Stimulated activated CD8-positive, alpha-beta memory T cell treated with anti-CD3 and anti-CD28 coated beads, Interleukin-7, amount 100 ng/mL, for 24 hours (primary cell): ENCODE results near the gene TNFRSF4.

ENCODE experiments used
- DNase-seq: peaks from one replicate; pipeline ENCODE4 v3.0.0-alpha.2; 2020; ENCODE audit warnings: low read depth

Gene TNFRSF4

DNA sequence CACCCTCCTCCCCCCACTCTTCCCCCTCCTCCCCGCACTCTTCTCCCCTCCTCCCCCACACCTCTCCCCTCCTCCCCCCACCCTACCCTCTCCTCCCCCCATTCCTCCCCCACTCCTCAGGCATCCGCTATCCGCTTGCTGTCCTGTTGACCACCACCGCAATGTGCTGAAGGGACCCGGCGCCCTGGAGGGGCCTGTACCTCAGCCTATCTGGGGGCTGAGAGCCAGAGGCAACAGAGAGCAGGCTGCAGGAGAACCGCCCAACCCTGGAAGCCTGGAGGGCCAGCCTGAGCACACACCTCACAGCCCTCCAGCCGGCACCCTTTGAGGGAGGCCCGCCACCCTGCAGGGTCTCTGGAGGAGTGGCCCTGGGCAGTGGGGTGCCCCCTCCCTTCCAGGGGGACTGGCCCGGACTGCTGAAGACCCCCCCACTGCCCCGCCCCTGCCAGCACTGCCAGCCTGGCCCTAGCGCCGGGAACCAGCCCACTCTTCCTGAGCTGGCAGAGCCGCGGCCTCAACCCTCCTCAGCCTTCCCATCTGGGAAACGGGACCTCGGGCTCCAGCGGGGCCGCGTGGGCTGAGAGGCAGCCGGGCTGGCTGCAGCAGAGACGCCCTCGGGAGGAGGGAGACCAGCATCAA lies 31.3 kb upstream of the TNFRSF4 start:
- no peak for DNase-seq

DNA sequence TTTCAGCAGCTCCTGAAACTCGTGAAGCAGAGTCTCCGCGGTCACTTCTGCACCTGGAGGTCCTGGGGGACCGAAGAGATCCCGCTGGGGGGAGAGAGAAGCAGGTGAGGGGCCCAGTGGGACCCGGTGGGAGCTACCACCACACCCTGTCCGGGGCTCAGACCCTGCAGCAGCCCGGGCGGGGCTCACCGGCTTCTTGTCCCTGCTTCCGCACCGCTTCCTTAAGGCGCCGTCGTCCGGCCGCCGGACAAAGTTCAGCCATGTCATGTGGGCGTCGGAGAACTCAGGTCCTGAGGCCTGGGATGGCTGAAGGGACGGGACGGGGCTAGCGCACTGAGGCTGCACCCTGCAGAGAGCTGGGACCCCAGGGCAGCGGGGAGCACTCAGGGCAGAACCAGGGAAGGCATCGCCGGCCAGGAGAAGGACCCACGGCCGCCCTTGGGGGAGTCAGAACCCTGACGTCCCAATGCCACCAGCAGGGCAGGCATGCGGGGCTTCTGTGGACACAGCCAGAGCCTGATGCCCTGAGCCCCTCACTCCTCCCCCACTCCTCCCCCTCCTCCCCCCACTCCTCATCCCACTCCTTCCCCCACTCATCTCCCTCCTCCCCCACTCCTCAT lies 30.3 kb upstream of the TNFRSF4 start:
- DNase-seq, result no peak

DNA sequence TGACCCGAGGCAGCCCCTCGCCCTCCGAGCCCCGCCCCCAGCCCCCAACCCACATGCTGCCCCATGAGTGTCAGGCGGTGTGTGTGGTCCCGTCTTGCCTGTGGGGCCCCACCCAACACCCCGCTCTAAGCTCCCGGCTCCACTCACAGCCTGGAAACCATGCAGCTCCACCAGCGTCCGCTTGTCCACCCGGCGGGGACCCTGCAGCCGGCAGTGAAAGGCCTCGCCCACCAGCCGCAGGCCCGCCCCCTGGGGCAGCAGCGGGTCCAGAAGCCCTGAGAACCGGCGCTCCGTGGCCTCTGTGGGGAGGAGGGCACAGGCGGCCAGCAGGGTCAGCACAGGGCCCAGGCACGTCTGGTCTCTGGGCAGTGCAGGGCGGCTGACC lies 29.8 kb upstream of the TNFRSF4 start:
- no peak for DNase-seq

DNA sequence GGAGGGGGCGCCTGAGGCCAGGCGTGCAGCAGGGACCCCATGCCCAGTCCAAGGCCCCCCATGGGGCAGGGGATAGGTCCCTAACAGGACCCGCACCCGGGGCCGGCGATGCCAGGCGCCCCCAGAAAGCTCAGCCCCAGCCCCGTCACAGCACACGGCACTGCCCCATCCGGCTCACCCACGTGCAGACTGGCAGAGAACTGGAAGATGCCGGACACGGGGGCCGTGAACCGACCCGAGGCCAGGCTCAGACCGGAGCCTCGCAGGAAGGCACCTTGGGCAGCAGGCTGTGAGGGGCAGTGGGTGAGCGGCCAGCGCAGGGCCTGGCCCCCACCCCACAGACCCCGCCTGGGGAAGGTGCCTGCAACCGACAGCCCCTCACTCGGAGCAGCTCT lies 29.3 kb upstream of the TNFRSF4 start:
- DNase-seq, result no peak

DNA sequence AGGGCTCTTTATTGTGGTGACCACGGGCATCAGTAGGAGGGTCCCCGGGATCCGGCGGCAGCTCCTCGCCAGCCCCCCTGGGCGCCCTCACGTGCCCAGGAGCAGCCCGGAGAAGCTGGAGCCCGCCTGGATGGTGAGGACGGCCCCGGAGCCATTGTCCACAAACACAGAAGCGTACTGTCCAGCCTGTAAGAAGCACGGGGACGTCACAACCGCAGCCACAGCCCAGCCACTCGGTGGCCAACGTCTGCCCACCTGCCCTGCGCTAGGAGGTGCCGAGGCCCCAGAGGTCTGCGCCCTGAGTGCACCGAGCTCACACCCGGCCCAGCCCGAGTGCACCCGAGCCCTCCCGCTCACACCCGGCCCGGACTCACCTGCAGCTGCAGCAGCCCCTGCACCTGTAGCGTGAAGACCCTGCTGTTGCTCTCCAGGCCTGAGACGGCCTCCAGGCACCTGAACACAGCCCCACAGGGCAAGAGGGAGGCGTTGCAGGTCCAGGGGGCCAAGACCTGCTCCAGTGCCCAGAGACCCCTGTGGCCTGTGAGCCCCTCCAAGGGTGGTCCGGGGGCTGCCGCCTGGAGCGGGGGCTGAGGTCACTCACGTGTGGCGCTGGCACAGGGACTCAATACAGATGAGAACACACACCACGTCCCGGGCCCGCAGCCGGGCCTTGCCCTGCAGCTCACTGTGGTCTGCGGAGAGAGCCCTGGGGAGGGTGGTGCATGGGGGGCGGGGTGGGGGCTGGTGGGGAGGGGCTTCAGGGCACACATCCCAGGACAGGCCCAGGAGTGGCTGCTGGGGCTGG lies 28.7 kb upstream of the TNFRSF4 start:
- DNase-seq, result no peak

DNA sequence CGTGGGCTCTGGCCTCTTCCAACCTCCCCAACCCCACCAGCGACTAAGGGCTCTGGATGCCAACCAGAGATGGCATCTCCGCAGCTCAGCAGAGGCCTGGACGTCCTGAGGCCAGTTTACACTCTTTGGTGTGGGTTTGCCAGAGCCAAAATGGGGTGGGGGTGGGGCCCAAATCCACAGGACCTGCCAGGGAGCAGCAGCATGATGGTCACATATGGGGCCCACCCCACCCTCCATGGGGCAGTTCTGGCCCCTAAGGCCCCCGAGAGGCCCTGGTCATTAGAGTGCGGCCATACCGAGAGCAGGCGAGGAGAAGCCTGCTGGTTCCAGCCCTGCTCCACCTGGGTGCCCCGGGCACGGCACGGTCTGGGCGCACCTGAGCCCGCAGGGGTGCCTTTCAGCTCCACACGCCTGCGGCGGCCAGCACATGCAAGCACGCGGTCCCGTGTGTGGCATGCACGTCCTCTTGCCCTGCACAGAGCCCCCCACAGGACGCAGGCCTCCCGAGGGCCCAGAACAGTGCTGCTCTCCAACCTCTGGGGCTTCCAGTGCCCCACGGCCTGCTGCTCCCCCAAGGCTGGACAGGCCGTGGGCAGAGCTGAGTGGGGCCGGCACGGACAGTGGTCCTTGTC lies 27.8 kb upstream of the TNFRSF4 start:
- DNase-seq, result no peak

DNA sequence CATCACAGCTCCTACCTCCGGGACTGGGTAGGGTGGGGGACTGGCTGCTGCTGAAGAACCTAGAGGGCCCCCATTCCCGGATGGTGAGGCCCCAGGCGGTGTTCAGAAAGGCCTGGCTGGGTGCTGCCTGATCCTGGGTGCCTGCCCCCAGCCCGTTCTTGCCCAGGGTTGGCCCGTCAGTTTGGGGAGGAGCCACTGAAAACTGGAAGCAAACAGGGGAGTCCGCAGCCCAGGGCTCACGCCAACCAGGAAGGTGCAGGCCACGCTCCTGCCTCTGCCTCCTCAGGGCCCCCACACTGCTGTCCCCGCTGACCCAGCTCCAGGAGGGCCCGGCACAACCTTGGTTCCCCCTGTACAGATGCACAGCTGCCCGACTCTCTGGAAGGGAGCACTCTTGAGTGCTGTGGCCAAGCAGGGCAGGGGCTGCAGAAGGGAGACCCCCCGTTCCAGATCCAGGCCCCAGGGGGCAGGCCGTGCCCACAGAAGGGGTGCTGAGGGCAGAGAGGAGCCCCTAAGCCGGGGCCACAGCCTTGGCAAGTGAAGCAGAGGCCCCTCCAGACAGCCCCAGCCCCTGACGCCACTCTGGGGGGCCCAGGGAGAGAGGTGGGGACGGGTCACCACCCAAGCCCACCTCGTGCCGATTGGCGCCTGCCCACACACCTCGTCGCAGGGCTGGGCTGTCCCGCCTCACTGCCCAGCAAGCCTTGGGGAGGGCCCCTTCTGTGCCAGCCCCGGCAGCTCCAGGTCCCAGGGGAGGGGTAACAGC lies 27.1 kb upstream of the TNFRSF4 start:
- no peak for DNase-seq

DNA sequence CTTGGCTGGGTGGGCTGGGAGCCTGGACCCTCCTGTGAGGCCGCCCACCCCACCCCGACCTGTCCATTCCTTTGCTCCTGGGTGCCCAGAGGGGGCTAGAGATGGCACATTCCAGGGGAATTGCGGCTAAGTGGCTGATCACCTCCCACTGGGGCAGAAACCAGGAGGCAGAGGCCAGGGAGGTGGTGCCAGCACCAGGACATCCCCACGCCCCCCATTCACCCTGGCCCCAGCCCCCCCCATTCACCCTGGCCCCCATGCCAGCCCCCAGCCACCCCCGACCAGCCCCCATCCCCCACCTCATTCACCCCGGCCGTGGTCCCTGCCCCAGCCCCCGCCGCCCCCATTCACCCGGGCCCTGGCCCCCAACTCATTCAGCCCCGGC lies 26.4 kb upstream of the TNFRSF4 start:
- DNase-seq, result no peak

DNA sequence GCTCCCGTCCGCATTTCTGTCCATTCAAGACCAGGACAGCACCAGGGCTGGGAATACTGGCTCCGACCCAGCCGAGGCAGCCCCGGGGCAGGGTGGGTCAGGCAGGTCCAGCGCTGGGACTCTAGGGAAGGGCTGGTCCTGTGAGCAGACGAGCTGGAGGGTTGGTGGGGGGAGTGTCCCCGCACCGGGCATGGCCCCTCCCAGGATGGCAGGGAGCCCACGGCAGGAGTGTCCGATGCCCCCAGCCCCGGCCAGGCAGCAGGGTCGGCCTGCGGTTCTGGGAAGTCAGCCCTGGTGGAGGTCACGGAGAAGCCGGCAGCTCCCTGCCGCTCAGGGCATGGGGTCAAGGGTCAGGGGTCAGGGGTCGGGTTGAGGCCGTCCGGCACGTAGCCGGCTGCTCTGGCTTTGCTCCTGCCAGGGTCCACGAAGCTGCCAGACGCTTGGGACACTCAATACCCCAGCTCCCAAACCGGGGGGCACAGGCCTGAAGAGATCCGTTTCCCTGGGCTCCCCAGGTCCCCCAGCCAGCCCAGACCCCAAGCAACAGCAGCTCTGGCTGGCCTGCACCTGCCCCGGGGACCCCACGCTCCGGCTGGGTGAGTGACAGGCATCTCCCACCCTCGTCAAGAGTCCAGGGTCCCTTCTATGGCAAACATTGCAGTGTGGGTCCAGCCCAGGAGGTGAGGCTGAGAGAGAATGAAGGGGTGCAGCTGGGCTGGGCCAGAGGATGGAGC lies 25.8 kb upstream of the TNFRSF4 start:
- DNase-seq, result no peak

DNA sequence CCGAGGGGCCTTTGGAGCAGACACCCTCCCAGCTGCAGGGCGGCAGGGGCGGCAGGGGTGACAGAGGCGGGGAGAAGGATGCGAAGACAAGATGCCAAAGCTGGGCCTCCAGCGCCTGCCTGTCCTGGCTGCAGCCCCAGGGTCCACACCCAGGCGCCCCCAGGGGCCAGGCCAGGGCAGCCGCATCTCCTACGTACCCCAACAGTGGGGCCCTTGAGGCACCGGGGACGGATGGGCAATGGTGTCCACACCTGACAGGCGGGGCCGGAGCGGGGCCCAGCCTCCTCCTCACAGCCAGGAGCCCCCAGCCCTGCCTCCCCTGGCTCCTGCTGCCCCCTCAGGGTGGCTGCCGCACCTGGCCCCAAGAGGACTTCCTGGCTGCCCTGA lies 25.3 kb upstream of the TNFRSF4 start:
- no peak for DNase-seq

DNA sequence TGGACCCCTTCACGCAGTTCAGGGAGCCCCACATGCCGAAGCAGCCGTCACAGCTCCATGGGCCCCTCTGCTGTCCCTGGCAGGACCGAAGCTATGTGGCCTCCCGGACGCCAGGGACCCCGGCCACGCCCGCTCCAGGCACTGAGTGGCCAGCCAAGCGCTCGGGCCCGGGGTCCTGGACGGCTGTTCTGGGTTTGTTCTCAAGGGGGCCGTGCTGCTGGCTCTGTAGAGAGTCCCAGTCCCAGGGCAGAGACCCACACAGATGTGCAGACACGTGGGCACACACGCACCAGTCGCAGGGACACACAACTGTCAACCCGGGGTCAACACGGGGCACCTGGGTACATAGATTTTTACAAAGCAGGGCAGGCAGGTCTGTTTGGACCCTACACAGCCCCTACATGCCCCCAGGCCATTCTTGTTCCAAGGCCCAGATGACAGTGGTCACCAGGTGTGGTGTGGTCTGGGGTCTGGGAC lies 24.8 kb upstream of the TNFRSF4 start:
- no peak for DNase-seq

DNA sequence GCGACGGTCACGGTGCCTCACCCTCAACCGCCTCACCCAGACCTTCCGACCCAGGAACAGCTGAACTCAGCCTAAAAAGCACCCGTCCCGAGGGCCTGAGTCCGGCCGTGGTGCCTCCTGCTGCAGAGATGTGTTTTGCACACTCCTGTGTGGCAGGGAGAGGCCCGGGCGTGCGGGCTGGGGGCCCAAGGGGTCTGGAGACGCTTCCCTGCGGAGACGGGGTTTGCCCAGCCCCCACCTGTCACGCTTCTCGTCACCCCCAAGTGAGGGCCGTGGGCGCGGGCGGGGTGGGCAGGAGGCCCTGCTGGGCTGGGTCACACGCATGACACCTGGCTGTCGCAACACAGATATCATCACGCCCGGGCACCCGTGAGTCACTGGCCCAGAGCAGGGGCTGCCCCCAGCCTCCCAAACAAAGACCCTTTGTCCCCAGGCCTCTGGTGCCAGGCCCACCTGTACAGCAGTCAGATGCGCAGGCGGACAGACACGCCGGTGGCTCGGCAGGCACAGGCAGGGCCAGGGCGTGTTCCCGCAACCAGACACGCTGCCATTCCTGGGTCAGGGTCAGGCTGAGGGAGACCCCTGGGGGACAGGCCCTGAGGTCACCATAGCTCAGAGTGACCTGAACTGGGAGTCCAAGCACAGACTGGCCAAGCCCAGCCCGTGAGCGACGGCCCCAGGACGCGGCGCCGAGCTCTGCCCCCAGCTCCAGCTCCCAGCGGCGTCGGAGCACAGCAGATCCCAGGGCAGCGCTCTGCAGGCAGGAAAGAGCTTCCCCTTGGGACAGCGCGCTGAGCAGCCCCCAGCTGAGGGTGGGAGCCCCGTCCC lies 24.1 kb upstream of the TNFRSF4 start:
- DNase-seq, result no peak

DNA sequence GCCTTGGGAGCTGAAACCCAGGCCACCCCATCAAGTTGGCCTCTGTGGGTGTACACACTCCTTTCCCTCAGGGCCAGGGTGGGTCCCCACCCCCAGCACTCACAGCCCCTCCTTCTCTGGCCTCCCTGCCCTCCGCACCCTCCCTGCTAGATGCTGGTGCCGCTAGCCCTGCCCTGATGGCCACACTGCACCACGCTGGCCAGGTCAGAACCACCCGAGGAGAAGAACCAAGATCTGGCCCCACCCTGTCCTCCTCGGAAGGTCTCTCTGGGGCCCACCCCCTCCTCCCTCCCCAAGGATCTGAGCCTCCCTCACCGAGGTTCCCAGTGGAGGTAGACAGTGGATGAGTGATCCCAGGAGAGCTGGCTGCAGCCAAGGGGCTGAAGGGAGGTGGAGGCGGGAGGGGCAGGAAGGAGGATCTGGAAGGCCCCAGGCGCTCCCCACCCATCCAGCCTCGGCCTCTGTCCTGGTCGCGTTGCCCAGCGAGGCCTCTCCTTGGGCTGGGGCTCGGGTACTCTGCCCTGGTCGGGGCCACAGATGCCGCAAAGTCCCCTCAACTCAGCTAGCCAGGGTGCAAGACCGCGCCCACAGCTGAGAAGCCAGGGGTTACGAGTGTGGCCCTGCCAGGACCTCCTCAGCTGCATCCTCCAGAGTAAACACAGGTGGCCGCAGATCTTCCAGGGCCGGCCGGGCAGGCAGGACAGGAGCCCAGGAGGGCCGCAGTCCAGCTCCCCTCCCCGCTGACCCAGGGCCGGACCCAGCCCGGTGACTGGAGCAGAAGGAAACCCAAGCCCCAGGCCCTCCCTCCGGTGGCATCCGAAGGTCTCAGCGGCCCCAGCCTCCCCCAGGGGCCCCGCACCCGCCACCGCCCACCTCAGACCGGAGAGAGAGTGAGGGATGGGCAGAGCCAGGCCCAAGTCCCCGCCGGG lies 23.3 kb upstream of the TNFRSF4 start:
- no peak for DNase-seq

DNA sequence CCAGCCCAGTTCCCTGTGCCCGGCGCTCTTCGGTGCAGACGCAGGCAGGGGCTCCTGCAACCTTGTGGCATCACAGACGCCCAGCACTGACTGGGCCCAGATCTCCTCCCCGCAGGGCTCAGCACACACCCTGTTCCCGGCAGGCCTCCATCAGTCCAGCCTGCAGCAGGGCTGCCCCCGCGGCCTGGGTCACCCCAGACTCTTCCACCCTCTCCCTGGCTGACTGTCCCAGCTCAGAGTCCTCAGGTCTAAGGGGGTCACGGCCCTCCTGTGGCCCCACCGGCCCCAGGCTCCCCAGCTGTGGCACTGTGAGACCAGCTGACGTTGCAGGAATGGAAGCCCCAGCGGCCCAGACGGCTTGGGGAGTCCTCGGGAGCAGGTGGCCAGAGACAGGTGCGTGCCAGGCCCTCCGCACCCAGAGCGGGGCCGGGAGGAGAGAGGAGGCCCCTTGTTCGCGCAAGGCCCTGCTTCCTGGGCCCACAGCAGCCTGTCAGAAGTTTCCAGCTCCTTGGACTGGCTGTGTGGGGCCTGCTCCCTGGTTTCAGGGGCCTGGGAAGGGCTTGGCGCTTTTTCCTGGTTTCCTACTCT lies 22.3 kb upstream of the TNFRSF4 start:
- DNase-seq, result no peak

DNA sequence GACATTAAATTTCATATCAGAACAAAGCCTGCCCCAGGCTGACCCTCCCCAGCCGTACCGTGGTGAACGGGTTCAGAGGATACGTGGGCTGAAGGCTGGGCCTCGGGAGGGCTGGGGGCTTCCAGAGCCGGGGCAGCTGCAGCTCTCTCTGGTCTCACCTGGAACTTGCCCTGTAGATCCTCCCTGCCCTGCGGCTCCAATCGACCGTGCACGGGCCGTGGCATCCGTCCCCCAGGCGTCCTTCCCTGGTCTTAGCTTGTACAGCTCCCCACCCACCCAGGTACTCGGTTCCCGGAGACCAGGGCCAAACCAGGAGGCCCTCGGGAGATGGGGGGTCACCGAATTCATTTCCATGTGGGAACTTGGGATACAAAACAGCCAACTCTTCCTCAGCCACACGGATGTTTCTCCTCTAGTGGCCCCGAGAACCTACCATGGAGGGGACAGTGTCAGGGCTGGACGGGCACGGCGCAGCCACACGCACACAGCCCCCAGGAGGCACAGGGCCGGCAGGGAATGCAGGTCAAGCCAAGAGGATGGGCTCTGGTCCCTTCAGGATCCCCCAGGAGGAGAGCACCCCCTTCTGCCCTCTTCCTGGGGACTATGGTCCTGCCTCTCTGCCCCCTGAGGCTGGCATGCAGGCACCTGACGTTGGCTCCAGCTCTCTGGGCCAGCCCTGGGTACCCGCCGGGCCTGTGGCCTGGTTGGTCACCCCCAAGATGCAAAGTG lies 21.2 kb upstream of the TNFRSF4 start:
- no peak for DNase-seq

DNA sequence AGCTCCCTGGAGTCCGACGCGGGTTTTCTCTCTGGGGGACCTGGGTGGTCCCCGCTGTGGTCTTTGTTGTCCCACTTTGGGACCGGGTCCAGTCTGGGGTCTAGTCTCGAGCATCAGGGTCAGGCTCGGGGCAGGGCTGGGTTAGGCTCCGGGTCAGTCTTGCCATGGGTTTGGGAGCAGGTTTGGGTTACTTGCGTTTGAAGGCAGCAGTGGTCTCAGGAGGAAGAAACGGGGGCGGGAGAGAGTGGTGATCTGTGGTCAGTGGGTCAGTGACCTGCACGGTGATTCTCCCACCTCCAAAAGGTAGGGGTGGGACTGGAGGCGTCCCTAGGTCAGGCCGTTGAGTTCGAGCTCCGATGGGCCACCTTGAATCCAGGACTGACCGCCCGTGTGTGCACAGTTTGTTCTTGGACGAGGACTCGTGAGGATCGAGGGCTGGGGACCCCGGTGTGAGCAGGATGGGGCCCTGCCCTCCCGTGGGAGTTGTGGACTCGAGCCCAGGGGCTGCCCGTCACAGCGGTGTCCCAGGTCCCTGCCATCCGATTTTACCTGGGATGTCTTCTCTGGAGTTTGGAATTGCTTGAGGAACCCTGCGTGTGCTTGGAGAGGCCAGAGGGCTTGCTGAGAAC lies 20.3 kb upstream of the TNFRSF4 start:
- no peak for DNase-seq

DNA sequence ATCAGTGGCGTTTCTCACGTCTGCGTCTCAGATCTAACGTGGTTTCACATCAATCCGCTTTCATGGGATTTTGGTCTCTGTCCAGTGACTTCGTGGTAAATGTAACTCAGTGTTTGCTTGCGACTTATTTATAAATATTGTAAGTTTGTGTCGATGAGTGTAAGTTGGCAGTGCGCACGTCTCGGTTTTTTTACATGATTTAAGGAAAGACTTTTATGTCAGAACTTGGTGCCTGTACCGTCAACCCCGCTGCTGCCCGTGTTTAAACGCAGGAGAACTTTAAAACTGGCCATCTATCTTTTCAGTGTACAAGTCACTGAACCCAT lies 19.6 kb upstream of the TNFRSF4 start:
- DNase-seq, result no peak
